Measurements from ENCODE around the gene CKM.
"Not testable (repeated sequence)": the region's sequence is repeated elsewhere in the genome, so short reads cannot be mapped to it uniquely, and the experiment has no call there.

The CKM gene

DNA sequence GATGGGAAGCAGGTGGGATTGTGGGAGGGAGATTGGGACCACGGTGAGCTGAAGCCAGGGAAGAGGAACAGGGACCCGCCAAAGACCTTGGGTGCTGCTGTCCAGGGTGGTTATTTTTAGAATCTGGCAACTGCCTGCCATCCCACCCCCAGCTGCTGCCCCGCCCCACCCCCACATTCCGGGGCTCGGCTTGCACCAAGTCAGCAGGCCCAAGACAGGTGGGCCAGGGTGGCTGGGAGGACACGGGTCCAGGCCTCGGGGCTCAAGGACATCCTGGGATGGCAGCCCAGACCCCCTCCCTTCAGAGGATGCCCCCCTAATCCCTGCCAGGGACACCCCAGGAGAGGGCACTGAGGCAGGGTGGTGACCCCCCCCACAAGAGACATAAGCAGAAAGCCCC is 827 bp downstream of the CKM start:
- DNase-seq (ENCODE audit: low read depth, low spot score) = no peak

DNA sequence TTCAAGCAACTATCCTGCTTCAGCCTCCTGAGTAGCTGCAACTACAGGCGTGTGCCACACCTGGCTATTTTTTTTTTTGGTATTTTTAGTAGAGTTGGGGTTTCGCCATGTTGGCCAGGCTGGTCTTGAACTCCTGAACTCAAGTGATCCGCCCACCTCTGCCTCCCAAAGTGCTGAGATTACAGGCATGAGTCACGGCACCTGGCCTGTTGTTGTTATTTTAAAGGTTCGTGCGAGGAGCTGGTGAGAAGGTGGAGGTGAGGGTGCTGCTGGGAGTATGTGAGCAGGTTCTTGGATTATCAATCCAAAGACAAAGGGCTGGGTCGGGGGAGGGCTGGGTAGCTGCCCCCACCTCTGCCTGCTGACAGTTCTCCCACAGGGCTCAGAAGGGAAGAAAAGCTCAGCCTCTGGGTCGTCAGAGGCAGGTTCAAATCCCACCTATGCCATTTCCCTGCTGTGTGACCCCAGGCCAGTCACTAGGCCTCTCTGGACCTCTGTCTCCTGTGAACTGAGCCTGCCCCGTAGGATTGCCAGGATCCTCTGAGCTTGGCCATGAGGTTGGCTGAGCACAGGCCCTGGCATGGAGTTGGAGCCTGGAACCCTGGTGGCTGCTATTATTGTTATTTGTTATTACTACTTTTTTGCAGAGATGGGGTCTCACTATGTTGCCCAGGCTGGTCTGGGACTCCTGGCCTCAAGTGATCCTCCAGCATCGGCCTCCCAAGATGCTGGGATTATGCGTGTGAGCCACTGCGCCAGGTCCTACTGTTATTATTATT is 1.5 kb downstream of the CKM start:
- no peak for DNase-seq (ENCODE audit: low read depth, low spot score)

DNA sequence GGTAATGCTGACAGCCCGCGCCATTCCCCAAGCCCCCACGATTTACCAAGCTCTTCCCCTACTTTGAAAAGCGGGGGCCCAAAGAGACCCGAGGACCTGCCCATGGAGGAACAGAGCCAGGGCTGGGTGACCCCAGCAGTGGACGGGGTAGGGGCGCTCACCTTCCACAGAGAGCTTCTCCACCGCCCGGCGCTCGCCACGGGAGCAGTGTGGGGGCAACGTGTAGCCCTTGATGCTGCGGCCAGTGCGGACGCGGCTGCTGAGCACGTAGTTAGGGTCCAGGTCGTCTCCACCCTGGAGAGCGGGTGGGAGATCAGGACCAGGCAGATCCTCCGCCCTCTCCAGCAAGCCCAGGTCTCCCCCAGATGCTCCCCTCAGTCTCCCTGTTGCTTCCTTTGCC is 7.4 kb downstream of the CKM start:
- DNase-seq (ENCODE audit: low read depth, low spot score) = no peak

DNA sequence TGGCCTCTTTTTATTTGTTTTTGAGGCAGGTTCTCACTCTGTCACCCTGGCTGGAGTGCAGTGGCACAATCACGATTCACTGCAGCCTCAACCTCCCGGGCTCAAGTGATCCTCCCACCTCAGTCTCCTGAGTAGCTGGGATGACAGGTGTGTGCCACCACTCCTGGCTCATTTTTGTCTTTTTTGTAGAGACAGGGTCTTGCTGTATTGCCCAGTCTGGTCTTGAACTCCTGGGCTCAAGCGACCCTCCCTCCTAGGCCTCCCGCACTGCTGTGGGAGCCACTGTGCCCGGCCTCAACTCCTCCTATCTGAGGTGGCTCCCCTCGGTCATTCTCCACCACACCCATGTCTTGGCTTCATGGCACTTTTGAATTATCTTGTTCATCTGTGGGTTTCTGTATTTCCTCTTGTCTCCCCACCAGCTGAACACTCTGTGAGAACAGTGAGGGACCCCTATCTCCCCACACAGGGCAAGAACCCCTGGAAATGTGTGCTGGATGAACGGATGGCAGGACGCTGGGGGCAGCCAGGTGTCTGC is 7.9 kb downstream of the CKM start:
- no peak for DNase-seq (ENCODE audit: low read depth, low spot score)

DNA sequence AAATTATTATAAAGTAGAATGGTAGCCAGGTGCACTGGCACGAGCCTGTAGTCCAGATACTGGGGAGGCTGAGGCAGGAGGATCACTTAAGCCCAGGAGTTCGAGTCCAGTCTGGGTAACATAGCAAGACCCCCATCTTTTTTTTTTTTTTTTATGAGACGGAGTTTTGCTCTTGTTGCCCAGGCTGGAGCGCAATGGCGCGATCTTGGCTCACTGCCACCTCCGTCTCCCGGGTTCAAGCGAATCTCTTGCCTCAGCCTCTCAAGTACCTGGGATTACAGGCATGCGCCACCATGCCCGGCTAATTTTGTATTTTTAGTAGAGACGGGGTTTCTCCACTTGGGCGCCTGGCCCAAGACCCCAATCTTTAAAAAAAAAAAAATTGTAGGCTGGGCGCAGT is 10.4 kb downstream of the CKM start:
- not testable (repeated sequence) for DNase-seq (ENCODE audit: low read depth, low spot score)

DNA sequence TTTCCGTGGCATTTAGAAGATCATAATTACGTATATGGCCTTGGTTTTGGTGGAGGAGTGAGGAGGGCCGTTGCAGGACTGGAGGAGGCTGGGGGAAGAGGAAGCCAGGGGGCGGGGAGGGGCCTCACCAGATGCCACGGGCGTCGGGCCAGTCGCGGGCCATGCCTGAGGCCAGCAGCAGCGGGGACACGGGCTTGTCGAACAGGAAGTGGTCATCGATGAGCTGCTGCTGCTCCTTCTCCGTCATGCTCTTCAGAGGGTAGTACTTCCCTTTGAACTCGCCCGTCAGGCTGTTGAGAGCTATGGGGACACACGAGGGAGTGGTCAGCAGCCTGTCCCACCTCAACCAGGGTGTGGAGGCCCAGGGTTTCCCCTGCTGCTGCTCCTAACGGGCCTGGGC is 11.1 kb downstream of the CKM start:
- DNase-seq (ENCODE audit: low read depth, low spot score) = no peak

DNA sequence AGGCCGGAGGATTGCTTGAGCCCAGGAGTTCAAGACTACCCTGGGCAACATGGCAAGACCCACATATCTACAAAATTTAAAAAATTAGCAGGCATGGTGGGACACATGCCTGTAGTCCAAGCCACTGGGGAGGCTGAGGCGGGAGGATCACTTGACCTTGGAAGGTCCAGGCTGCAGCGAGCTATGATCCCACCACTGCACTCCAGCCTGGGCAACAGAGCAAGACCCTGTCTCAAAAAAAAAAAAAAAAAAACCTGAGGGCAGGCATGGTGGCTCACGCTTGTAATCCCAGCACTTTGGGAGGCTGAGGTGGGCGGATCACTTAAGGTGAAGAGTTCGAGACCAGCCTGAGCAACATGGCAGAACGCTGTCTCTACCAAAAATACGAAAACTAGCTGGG is 13.4 kb downstream of the CKM start:
- not testable (repeated sequence) for DNase-seq (ENCODE audit: low read depth, low spot score)

DNA sequence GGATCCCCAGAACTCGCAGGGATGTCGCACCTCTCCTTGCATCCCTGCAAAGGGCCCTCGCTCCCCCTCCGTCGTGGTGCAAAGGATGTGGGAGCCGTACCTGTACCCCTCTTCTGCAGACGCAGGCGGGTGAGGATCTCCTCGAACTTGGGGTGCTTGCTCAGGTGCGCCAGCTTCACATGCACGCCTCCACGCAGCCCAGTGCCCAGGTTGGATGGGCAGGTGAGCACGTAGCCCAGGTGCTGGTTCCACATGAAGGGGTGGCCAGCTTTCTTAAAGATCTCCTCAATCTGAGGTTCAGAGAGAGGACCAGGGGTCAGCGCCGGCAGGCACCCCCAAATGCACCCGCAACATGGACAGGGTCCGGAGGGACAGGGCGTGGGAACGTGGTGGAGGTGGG is 15.3 kb downstream of the CKM start:
- no peak for DNase-seq (ENCODE audit: low read depth, low spot score)

DNA sequence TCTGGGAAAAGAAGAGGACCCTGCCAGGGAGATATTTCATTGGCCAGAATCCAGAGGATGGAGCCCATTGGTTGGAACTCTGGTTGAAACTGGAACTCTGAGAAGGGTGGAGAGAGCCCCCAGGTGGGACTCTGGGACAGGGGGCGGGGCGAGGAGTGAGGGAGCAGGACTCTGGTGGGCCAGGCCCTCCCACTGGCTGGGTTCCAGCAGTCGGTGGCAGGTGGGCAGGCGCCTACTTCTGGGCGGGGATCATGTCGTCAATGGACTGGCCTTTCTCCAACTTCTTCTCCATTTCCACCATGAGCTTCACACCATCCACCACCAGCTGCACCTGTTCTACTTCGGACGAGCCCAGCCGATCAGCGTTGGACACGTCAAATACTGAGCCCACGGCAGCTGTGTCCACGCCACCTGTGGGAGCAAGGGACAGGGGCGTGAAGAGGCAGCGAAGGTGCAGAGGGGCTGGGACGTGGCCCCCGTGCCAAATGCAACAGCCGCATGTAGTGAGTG is 16.1 kb downstream of the CKM start:
- DNase-seq (ENCODE audit: low read depth, low spot score) = no peak

DNA sequence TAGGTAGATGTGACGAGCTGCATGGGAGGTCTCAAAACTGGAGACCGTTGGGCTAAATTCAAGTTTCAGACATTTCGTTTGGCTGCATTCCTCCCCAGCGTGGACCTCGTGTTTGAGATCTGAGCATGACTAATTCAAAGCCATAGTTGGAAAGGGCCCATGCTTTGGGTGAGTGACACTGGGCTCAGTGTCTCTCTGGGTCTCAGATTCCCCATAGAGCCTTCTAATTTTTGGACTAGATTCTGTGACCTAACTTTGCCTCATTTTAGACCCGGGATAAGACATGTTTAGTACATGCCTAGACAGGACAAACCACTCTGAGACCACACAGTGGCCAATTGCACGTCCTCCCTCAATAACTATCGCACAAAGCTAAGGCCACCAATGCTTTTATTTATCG is 16.6 kb downstream of the CKM start:
- no peak for DNase-seq (ENCODE audit: low read depth, low spot score)

DNA sequence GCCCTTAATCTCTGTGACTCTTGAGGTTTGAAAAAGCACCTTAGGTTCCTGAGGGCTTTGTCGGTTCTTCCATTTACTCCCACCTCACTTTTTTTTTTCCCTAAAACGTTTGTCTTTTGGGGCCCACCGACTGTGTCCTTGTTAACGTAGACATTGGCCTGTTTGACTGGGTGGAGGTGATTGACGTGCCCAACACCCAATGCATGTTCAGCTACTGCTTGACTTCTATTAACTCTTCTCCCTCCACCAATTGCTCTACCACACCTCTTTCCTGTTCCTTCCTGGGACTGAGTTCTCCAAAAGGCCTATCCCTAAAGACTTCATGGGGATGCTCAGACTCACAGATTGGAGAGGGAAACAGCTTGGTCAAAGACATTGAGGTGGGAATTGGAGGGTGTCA is 17.3 kb downstream of the CKM start:
- DNase-seq (ENCODE audit: low read depth, low spot score) = no peak

DNA sequence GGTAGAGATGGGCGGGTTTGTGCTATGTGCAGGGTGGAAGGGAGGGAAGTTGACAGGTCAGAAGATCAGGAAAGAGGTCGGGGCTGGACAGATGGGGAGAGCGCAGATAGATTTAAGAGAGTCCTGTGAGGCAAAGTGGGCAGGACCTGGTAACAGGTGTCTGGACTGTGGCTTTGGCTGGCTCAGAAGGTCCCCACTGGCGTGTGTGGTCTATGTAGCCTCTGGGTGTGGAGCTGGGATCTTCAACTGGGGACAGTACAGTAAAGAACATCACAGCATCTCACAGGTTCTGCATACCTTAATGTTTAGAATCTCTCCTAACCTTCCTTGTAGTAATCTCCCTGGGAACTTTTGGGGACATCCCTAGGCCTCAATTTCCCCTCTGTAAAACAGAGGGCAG is 17.7 kb downstream of the CKM start:
- no peak for DNase-seq (ENCODE audit: low read depth, low spot score)

DNA sequence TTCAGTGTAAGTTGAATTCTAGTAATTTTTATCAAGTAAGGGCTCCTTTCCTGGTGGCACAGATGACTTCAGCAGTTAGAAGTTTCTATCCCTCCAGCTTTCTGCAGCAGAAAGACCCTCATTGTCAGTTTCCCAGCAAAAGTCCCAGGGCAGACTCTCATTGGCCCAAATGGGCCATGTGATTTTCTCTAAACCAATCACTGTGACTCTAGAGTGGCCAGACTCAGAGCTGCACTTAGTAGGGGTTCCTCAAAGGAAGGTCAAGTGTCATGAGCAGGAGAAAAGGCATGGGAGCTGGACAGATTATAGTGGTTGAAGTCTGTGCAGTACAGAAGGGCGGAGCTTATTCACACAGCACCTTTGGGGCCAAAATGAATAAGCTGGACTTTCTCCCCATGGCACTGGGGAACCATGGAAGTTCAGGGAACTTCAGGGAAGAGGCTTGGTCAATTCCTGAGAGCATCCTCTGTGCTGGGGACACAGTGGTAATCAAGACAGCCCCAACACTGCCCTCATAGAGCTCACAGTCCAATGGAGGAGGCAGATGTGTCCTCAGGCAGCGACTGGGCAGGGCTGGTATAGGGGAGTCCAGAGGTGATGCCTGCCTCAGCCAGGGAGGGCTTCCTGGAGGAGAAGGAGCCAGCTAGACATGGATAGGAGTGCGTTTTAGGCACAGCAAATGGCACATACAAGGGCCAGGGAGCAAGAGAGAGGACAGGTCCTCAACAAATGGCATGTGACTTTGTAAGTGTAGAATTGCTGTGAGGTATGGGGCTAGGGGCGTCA is 18.3 kb downstream of the CKM start:
- DNase-seq (ENCODE audit: low read depth, low spot score) = no peak

DNA sequence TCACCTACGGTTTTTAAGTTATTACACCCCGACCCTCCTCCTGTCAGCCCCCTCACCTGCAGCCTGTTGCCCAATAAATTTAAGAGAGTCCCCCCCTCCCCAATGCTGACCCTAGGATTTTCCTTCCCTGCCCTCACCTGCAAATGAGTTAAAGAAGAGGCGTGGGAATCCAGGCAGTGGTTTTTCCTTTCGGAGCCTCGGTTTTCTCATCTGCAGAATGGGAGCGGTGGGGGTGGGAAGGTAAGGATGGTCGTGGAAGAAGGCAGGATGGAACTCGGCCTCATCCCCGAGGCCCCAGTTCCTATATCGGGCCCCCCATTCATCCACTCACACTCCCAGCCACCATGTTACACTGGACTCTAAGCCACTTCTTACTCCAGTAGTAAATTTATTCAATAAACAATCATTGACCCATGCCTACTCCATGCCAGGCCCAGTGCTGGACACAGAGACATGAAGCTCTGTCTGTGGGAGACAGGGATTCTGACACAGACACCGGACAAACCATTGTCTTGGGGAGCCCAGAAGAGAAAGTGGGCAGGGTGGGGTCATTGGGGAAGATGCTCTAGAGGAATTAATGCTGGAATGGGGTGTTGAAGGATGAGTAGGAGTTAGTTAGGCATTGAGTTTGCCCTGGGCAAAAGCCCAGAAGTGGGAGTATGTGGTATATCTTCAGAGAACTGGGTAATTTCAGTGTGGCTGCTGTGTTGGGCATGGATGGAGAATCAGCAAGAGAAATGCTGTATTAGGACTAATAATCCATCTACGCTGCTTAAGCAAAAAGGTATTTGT is 19.2 kb downstream of the CKM start:
- no peak for DNase-seq (ENCODE audit: low read depth, low spot score)

DNA sequence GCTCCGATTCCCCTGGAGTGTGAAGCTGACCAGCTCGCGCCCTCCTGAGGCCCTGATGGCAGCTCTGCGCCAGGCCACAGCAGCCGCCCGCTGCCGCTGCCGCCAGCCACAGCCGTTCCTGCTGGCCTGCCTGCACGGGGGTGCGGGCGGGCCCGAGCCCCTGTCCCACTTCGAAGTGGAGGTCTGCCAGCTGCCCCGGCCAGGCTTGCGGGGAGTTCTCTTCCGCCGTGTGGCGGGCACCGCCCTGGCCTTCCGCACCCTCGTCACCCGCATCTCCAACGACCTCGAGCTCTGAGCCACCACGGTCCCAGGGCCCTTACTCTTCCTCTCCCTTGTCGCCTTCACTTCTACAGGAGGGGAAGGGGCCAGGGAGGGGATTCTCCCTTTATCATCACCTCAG is 20.3 kb downstream of the CKM start:
- no peak for DNase-seq (ENCODE audit: low read depth, low spot score)

DNA sequence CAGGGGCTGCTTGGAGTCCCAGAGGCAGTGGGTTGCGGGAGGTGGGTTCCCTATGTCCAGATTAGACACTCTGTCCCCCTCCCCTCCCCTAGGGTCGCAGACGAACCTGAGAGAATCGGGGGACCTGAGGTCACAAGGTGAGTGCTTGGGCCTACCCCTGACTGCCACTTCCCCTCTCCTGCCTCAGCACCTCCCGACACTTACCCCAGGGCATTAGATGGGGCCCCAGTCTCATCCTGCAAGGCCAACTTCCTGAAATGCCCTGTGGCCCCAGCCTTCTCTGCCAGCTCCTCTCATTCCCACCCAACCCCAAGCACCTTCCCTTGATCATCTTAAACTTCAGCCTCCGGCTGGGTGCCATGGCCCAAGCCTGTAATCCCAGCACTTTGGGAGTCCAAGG is 23.0 kb downstream of the CKM start:
- no peak for DNase-seq (ENCODE audit: low read depth, low spot score)

DNA sequence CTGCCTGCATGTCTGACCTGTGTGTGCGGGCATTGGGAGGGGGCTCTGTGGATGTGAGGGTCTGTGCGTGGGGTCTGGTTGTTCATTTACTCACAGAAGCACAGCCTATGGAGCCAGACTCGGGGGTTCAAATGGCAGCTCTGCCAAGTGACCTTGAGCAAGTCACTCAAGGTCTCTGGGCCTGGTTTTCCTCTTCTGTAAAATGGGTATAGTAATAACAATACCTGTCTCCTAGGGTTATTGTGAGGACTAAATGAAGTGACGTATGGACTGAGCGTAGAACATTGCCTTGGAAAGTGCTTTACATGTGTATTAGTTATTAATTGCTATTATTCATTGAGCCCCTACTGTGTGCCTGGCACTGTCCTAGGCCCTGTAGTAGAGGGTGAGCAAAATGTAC is 24.4 kb downstream of the CKM start:
- DNase-seq (ENCODE audit: low read depth, low spot score) = no peak

DNA sequence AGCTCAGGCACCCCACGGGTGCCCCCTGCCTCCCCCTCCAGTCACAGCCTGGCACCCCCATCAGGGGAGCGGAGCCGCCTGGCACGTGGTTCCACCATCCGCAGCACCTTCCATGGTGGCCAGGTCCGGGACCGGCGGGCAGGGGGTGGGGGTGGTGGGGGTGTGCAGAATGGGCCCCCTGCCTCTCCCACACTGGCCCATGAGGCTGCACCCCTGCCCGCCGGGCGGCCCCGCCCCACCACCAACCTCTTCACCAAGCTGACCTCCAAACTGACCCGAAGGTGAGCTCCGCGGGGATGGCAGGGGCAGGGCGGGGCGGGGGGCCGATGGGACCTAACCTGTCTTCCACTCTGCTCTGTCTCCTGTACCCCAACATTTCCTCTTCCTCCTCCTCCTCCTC is 25.0 kb downstream of the CKM start:
- no peak for DNase-seq (ENCODE audit: low read depth, low spot score)

DNA sequence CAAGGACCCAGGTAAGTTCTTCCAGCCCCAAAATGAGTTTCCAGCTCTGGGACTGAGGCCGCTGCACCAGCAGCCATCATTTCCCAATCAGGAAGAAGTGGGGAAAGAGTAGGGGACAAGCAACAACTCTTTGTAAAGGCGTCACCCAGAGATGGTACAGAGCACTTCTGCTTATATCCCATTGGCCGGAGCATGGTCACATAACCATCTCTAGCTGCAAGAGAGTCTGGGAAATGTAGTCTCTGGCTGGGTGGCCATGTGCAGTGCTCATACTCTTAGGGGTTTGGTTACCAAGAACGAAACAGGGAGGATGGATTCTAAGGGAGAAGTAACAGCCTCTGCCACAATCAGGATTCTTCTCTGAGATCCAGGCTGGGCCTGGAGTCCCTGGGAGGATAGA is 26.3 kb downstream of the CKM start:
- DNase-seq (ENCODE audit: low read depth, low spot score) = no peak

DNA sequence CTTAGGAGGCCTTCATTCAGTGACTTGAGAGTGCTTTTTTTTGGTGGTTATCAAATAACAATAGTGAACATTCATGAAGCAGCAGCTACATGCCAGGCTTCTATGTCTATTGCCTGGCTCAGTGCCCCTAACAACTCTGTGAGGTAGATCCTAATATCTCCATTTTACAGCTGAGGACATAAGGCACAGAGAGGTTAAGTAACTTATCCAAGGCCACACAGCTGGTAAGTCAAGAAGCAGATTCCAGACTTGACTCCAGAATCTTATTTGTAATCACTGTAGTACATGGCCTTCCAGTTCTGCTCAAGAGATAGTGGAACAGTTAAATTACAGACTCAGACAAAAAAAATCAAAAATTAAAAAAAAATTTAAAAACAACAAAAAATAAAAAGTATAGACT is 26.8 kb downstream of the CKM start:
- DNase-seq (ENCODE audit: low read depth, low spot score) = no peak

DNA sequence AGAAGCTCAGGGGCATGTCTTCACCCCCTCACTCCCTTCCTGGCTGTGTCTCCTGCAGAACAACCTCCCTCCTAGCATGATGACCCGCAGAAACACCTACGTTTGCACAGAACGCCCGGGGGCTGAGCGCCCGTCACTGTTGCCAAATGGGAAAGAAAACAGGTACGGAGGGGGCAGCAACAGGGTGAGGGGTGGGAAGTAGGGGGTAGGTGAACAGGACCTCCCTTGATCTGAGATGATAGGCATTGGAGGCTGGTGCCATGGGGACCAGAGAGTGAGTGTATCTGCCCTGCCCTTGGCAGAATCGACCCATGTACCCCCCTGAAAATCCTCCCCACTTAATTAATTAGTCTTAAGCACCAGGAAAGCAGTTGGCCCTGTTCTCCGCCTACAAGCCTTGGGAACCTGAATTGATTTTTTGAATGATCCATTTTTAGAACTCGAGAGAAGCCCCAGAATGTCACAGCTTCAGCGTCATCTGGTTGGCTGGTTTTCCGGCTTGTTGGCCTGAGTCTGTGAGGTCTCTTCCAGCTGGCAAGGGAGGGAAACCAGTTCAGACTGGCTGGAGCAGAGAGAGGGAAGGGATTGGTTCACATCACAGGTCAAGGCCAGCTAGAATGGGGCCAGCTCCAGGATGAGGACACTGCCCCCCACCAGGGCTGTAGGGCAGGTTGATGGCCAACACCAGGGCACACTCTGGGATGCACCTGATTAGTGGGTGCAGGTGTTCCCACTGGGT is 28.2 kb downstream of the CKM start:
- no peak for DNase-seq (ENCODE audit: low read depth, low spot score)
